ENCODE data around the gene PTGES2.

Gene PTGES2

DNA sequence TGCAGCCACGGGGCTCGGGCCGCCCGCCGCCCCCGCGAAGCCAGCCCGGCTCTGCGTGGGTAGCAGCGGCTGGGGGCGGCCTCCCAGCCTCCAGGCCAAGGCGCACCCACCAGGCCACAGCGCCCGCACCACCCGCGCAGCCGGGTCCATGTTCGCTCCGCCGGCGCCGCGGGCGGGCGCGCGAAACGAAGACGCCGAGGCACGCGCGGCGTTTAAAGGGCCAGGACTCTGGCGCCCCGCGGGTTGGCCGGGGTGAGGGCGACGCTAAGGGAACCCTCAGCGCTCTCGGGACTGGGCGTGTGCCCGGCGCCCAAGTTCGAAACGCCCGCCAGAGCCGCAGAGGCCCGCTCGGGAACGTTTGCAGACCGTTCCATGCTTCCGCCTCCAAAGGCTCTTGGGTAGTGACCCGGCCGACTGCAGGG lies at the start of gene PTGES2:
Gene PTGES2 (minus strand): TSS at position 162 of the 422 bp plus-strand sequence. CDS start 12 bp downstream, at position 150.
- DNase-seq = peak; percentile 84

DNA sequence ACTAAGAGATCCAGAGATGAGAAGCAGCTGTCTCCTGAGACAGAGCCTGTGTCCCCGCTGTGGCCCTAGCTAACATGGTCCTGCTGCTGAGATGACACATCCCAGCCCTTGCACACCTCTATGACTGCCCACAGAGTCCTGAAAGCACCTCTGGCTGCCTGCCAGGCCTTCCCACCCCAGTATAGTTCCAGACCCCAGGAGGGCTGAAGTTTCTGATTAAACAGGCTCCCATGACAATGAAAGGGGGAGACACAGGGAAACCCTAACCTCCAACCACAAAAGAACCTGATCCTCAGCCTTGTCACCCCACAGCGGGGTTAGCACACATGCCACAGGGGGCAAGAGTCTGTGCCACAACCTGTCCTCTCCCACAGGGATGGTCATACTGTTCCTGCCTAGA lies 48.2 kb upstream of the PTGES2 start:
- DNase-seq = no peak

GRCh38 chr9:128175102-128175563 lies 47.6 kb upstream of the PTGES2 start:
- no peak for DNase-seq

GRCh38 chr9:128174062-128174461 lies 46.5 kb upstream of the PTGES2 start:
- no peak for DNase-seq

DNA sequence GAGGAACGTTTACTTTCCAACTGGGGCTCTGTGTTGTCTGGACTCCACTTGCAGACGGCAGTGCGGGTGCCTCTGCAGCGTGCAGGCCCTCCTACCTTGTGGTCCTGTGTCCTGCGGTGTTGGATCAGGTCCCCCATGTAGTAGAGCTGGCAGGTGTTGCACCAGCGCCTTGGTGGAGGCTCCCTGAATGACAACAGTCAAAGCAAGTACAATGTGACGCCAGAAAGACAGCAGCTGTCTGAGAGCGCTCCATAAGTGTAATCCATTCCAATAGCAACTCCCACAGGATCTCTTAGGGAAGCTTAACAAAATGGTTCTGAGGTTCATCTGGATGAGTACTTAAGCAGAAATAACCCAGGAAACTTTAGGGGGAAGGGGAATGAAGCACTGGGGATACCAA lies 42.4 kb upstream of the PTGES2 start:
- no peak for DNase-seq

DNA sequence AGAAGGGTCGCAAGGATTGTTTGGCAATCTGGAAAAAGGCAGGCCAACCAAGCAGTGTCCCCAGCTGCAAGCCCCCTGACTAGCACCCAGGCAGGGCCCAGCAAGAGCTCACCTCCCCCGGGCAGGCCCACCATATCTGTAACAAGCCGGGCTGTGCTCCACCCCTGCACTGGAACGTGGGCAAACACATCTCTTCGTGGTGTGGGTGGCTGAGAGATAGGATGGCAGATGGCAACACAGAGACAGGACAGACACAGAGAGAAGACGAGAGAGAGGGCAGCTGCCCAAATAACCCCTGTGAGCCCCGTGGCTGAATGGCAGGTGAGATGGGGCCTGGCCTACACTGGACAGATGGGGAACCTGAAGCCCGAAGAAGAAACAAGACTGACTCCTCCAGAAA lies 42.0 kb upstream of the PTGES2 start:
- no peak for DNase-seq

DNA sequence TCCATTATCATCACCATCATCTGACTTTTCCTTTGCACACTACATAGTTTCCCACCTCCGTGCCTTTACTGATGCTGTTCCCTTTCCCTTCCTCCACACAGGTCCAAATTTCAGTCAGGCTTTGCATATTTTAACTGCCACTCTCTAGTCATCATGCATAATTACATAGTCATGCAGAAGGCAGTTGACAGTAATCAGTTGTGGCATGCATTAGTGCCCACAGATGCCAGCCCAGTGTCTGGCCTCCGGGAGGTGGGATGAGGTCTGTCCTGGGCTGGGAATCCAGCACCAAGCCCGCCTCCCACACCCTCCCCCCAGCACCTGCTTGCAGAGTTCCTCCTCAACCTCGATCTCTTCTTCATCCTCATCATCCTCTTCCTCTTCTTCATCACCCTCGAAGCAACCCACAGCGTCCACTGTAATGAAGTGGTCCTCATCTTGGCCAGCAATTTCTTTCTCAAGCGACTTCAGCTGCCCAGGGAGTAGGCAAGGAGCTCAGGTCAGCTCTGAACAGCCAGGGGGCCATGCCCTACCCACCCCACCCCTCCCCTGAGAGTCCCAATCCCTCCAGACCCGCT lies 41.3 kb upstream of the PTGES2 start:
- DNase-seq = no peak

GRCh38 chr9:128167209-128167608 lies 39.7 kb upstream of the PTGES2 start:
- no peak for DNase-seq

DNA sequence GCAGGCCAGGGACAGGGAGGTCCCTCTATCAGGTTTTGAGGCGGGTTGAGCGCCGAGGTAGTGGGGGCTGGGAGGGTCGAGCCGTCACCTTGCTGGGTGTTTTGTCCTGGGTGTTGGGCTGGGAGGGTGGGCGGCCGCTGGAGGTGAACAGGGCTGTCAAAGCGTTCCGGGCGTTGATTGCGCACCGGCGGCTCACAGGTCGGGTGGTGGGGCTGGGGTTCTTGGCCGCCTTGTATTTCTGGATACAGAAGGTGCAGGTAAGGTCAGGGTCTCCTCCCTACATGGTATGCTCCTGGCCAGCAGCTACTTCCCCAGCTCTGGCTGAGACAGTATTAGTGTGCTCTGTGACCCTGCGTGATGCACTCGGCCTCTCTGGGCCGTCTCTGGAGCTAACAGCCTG lies 38.6 kb upstream of the PTGES2 start:
- peak; percentile 40 for DNase-seq

GRCh38 chr9:128164307-128164885 lies 36.9 kb upstream of the PTGES2 start:
- DNase-seq = no peak

GRCh38 chr9:128163523-128164306 lies 36.2 kb upstream of the PTGES2 start:
- no peak for DNase-seq

DNA sequence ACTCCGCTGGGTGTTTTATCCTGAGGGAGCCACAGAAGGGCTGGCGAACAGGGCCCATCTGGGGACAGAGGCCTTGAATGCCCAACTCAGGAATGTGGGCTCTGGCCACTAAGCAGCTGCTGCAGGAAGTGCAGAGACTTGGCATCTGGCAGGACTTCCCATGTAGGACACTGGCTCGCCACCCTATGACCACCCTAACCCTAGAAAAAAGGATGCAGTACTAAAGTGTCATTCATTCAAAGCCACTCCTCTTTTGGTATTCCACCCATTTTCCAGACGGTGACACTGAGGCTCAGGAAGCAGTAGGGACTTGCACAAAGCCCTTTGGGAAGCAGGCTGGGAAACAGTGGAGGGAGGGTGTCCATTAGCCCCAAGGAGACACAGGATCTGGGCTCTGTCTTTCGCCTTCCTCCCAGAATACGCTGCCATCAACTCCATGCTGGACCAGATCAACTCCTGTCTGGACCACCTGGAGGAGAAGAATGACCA lies 35.5 kb upstream of the PTGES2 start:
- DNase-seq = no peak

- no peak for DNase-seq
Measured at GRCh38 chr9:128162215-128163026, 34.9 kb upstream of the PTGES2 start.

DNA sequence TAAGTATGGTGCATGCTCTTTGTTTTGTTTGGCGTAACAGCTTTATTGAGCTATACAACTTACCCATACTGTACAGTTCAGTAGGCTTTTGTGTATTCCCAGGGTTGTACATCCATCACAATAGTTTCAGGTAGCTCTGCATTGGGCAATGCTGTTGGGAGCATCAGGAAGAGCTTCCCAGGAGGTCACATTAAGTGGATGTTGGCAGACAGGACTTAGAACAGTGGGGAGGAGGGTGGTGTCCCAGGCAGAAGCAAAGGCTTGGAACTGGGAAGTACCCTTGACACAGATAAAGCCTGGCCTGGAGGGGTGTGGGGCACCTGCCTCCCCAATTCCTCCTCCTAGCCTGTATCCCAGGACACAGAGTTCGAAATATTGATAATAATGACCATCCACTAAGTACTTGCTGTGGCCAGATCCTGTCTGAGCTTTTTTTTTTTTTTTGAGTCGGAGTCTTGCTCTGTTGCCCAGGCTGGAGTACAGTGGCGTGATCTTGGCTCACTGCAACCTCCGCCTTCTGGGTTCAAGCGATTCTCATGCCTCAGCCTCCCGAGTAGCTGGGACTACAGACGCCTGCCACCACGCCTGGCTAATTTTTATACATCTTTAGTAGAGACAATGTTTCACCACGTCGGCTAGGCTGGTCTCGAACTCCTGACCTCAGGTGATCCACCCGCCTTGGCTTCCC lies 33.8 kb upstream of the PTGES2 start:
- DNase-seq = peak; percentile 50

- DNase-seq = peak; percentile 55
Measured at GRCh38 chr9:128160603-128160987, 33.1 kb upstream of the PTGES2 start.

DNA sequence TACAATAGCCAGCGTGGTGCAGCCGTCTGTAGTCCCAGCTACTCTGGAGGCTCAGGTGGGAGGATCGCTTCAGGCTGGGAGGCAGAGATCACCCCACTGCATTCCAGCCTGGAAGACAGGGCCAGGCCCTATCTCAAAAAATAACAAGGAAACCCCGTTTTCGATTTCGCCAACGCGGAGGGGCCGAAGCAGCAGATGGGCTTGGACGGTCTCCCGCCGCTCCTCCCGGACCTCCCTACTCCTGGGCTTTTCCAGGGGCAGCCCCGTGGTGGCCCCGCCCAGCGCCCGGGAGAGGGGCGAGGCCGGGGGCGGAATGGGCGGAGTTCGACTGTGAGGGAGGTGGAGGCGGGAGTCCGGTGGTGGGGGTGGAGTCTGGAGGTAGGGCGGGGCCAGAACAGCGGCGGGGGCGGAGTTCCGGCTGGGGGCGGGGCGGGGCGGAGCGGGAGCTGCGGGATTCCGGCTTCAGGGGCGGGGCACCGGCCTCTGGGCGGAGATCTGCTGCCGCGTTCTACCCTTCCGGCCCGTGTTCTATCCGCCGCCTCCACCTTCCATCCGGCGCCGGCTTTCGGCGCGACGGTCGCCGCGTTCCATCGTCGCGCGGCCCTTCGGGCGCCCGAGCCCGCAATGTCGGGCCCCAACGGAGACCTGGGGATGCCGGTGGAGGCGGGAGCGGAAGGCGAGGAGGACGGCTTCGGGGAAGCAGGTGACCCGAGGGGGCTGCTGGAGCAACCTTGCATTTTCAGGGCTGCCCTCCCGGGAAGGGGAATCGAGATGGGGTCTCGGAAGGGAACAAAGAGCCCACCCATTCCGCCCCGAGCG lies 32.5 kb upstream of the PTGES2 start, which contains the start of gene BBLN:
Gene BBLN (plus strand): TSS at position 482 of the 819 bp plus-strand sequence. CDS start 143 bp downstream, at position 625.
- DNase-seq = peak; percentile 98

- DNase-seq = no peak
Measured at GRCh38 chr9:128159522-128159783, 31.9 kb upstream of the PTGES2 start.

DNA sequence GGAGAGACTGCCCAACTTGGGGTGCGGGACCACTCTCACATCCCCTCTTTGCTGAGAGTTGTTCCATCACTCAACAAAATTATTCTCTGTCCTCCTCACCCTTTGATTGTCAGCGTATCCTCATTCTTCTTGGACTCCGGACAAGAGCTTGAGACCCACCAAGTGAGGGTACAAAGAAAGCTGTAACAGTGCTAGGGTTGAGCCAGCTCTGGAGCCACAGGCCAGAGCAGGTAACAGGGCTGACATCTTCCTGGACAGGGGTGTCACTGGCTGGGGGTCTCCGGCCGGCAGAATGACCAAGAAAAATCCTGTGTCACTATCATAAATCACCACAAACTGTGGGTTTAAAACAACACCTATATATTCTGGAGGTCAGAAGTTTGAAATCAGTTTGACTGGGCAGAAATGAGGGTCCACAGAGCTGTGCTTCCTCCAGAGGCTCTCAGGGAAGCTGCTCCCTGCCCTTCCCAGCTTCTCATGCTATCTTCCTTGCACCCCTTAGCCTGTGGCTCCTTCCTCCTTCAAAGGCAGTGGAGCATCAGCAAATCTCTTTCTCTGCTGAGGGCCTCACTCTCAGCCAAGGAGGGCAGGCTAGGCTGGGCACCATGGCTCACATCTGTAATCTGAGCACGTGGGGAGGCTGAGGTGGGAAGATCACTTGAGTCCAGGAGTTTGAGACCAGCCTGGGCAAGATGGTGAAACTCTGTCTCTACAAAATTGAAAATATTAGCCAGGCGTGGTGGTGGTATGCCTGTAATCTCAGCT lies 28.4 kb upstream of the PTGES2 start:
- DNase-seq = no peak

- DNase-seq = peak; percentile 50
Measured at GRCh38 chr9:128153947-128154695, 26.6 kb upstream of the PTGES2 start.
